Transverse colon (tissue), 4 donors: ENCODE measurements around the gene SUSD6.

ENCODE experiments used
- EP300 ChIP-seq: sonication (generic); formaldehyde crosslinking; IDR thresholded peaks from one replicate; pipeline ENCODE4 v1.6.1; 2017; ENCODE audit warnings: antibody characterized with exemption, low read depth
- POLR2A ChIP-seq: fragments of 450-650 bp; IDR thresholded peaks from one replicate; pipeline ENCODE4 v1.6.1; 2016; ENCODE audit warnings: antibody characterized with exemption, mild to moderate bottlenecking, moderate library complexity
- POLR2AphosphoS5 ChIP-seq, 3 donors: sonication (generic); formaldehyde crosslinking; IDR thresholded peaks; one replicate each; pipeline ENCODE4 v1.6.1; 2016; ENCODE audit warnings: antibody characterized with exemption in 3 of 3
- TF ChIP-seq, protein P1 (sequence below), 5 experiments: fragments of 200-600 bp in 3 of 5; fragments of 450-650 bp in 2 of 5; sonication (generic) in 3 of 5; IDR thresholded peaks; 1 replicate in 2 of 5; 2 replicates in 3 of 5; pipeline ENCODE4 v1.5.1; 2016 to 2017; ENCODE audit warnings: antibody characterized with exemption in 5 of 5, inconsistent platforms in 3 of 5, mild to moderate bottlenecking in 2 of 5, moderate library complexity in 1 of 5

DNA sequence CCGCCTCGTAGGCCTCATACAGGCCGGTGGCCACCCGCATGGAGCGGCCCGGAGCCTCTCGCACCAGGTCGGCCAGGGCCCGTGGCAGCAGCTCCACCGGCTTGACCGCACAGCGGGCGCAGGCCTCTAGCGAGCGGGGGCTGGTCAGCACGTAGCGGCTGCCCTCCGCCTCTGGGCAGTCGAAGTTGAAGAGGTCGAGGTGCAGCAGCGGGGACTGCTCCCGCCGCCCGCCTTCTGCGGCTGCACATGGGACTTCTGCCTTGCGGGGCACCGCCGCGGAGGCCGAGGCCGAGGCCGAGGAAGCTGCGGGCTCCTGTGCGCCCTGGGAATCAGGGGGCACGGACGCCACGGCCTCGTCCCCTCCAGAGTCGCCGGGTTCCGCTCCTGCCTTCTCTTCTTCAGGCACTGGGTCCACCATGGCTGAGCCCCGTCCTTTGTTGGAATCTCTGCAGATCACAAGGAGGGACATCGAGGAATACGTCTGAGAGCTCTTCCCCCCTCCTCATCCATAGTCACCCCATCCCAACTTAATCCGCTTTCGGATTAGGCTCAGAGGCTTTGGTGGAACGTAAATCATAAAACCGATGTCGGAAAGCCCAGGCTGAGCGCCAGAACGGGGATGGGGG, 38.1 kb upstream of the SUSD6 start:
- TF ChIP-seq, protein P1, sequence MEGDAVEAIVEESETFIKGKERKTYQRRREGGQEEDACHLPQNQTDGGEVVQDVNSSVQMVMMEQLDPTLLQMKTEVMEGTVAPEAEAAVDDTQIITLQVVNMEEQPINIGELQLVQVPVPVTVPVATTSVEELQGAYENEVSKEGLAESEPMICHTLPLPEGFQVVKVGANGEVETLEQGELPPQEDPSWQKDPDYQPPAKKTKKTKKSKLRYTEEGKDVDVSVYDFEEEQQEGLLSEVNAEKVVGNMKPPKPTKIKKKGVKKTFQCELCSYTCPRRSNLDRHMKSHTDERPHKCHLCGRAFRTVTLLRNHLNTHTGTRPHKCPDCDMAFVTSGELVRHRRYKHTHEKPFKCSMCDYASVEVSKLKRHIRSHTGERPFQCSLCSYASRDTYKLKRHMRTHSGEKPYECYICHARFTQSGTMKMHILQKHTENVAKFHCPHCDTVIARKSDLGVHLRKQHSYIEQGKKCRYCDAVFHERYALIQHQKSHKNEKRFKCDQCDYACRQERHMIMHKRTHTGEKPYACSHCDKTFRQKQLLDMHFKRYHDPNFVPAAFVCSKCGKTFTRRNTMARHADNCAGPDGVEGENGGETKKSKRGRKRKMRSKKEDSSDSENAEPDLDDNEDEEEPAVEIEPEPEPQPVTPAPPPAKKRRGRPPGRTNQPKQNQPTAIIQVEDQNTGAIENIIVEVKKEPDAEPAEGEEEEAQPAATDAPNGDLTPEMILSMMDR (IDR thresholded peaks at IDR 0.05), result no peak
- TF ChIP-seq POLR2A, result no peak
- TF ChIP-seq POLR2AphosphoS5 (IDR thresholded peaks at IDR 0.05), result no peak
- TF ChIP-seq EP300, result no peak
